WTC11 (cell line): Measurements from ENCODE around the gene SMARCE1. TPM values are rescaled to one million over a fixed set of nuclear protein-coding genes. Genes with fewer than 3 reads are reported as not detected.

ENCODE experiments used
- ATAC-seq: fragments of 200-7000 bp; cut with Tn5 transposase; 2 replicates; pipeline ENCODE4 v1.10.0; 2021; ENCODE audit warnings: mild to moderate bottlenecking, moderate library complexity
- CTCF ChIA-PET: fragments of 300-600 bp; sonication (Branson Sonifier 250); formaldehyde crosslinking; loops from one replicate; lab custom pipeline; 2021; ENCODE audit warnings: antibody characterized with exemption; lab: Charles Lee
- POLR2A ChIA-PET: fragments of 350-600 bp; sonication (Branson Sonifier 250); formaldehyde crosslinking; loops from one replicate; lab custom pipeline; 2021; ENCODE audit warnings: antibody characterized with exemption; lab: Charles Lee
- DNase-seq: peaks from one replicate; pipeline ENCODE4 v3.0.0; 2021; ENCODE audit warnings: low spot score
- H3K27ac Mint-ChIP-seq: 2 replicates; pipeline ENCODE4 v1.8.0; 2021; ENCODE audit warnings: mixed read lengths
- H3K27me3 Mint-ChIP-seq: 2 replicates; pipeline ENCODE4 v1.8.0; 2021; ENCODE audit warnings: low read depth, mild to moderate bottlenecking, moderate library complexity, mixed read lengths
- H3K36me3 Mint-ChIP-seq: 2 replicates; pipeline ENCODE4 v1.8.0; 2021; ENCODE audit warnings: mixed read lengths
- H3K4me1 Mint-ChIP-seq: 2 replicates; pipeline ENCODE4 v1.8.0; 2022; ENCODE audit warnings: mixed read lengths
- H3K4me3 Mint-ChIP-seq: 2 replicates; pipeline ENCODE4 v1.8.0; 2021; ENCODE audit warnings: mild to moderate bottlenecking, moderate library complexity, mixed read lengths
- H3K9me3 Mint-ChIP-seq: 2 replicates; pipeline ENCODE4 v1.8.0; 2021; ENCODE audit warnings: mixed read lengths
- ATF3 ChIP-seq: sonication (generic); formaldehyde crosslinking; conservative IDR thresholded peaks from 2 replicates; pipeline ENCODE4 v1.8.1; 2022; ENCODE audit warnings: mild to moderate bottlenecking, missing genetic modification reagents
- ERG ChIP-seq: fragments of 250-450 bp; sonication (Bioruptor Pico); IDR thresholded peaks from 2 replicates; pipeline ENCODE4 v1.8.0; 2021; ENCODE audit warnings: mild to moderate bottlenecking
- FOXP1 ChIP-seq: sonication (generic); formaldehyde crosslinking; IDR thresholded peaks from 2 replicates; pipeline ENCODE4 v1.8.0; 2022; ENCODE audit warnings: missing genetic modification reagents, mild to moderate bottlenecking, moderate library complexity, borderline replicate concordance
- IRF2 ChIP-seq: sonication (generic); formaldehyde crosslinking; IDR thresholded peaks from 2 replicates; pipeline ENCODE4 v1.8.0; 2022; ENCODE audit warnings: low read depth, missing genetic modification reagents, borderline replicate concordance
- NR1H2 ChIP-seq: sonication (generic); formaldehyde crosslinking; IDR thresholded peaks from 2 replicates; pipeline ENCODE4 v1.9.0; 2021; ENCODE audit warnings: mild to moderate bottlenecking, moderate library complexity, missing genetic modification reagents
- PRDM15 ChIP-seq: sonication (generic); formaldehyde crosslinking; IDR thresholded peaks from 2 replicates; pipeline ENCODE4 v1.8.0; 2022; ENCODE audit warnings: missing genetic modification reagents
- SP1 ChIP-seq: sonication (generic); formaldehyde crosslinking; conservative IDR thresholded peaks from 2 replicates; pipeline ENCODE4 v1.8.1; 2022; ENCODE audit warnings: missing genetic modification reagents
- TEAD1 ChIP-seq: sonication (generic); formaldehyde crosslinking; IDR thresholded peaks from 2 replicates; pipeline ENCODE4 v1.8.0; 2022; ENCODE audit warnings: mild to moderate bottlenecking, missing genetic modification reagents
- ZBTB21 ChIP-seq: sonication (generic); formaldehyde crosslinking; IDR thresholded peaks from 2 replicates; pipeline ENCODE4 v1.8.1; 2023; ENCODE audit warnings: mild to moderate bottlenecking, missing genetic modification reagents, borderline replicate concordance
- ZNF138 ChIP-seq: sonication (generic); formaldehyde crosslinking; conservative IDR thresholded peaks from 2 replicates; pipeline ENCODE4 v1.8.1; 2022; ENCODE audit warnings: mild to moderate bottlenecking, moderate library complexity, missing genetic modification reagents
- ZNF263 ChIP-seq: sonication (generic); formaldehyde crosslinking; IDR thresholded peaks from 2 replicates; pipeline ENCODE4 v1.8.1; 2022; ENCODE audit warnings: low read depth, mild to moderate bottlenecking, moderate library complexity, missing genetic modification reagents
- total RNA-seq: library from RNA; stranded (reverse); gene quantifications from 3 replicates; pipeline ENCODE4 v1.2.3, GENCODE V29; 2021
- TF ChIP-seq, protein P1 (sequence below): fragments of 250-450 bp; sonication (Bioruptor Pico); IDR thresholded peaks from 2 replicates; pipeline ENCODE4 v2.1.2; 2022; ENCODE audit warnings: mild to moderate bottlenecking, moderate library complexity
- TF ChIP-seq, protein P2 (sequence below): sonication (generic); formaldehyde crosslinking; IDR thresholded peaks from 2 replicates; pipeline ENCODE4 v1.8.1; 2023; ENCODE audit warnings: mild to moderate bottlenecking, missing genetic modification reagents
- TF ChIP-seq, protein P3 (sequence below): sonication (generic); formaldehyde crosslinking; IDR thresholded peaks from 2 replicates; pipeline ENCODE4 v1.8.1; 2023; ENCODE audit warnings: mild to moderate bottlenecking, missing genetic modification reagents, moderate library complexity
- TF ChIP-seq, protein P4 (sequence below): fragments of 250-450 bp; sonication (Bioruptor Pico); conservative IDR thresholded peaks from 2 replicates; pipeline ENCODE4 v1.9.0; 2021; ENCODE audit warnings: mild to moderate bottlenecking

Gene SMARCE1
- total RNA-seq, 1 experiment from 2014 or later: 109 TPM

GRCh38 chr17:40672654-40673053 lies 25.0 kb upstream of the SMARCE1 start (continued):
- TF ChIP-seq IRF2 (CRISPR knock-in tag) (no peak), PRDM15 (CRISPR knock-in tag) (no peak), TEAD1 (CRISPR knock-in tag) (no peak), ZNF263 (CRISPR knock-in tag) (no peak), FOXP1 (CRISPR knock-in tag) (no peak)
- TF ChIP-seq, protein P1, sequence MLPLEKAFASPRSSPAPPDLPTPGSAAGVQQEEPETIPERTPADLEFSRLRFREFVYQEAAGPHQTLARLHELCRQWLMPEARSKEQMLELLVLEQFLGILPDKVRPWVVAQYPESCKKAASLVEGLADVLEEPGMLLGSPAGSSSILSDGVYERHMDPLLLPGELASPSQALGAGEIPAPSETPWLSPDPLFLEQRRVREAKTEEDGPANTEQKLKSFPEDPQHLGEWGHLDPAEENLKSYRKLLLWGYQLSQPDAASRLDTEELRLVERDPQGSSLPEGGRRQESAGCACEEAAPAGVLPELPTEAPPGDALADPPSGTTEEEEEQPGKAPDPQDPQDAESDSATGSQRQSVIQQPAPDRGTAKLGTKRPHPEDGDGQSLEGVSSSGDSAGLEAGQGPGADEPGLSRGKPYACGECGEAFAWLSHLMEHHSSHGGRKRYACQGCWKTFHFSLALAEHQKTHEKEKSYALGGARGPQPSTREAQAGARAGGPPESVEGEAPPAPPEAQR (CRISPR knock-in tag): no peak
- TF ChIP-seq, all 79 proteins: peak for 0

GRCh38 chr17:40671282-40671681 lies 23.7 kb upstream of the SMARCE1 start:
- Mint-ChIP-seq H3K27me3 (no peaks in the 10 kb centered on the region; the same call in 1 of the 2 replicates), H3K36me3 (no peaks in the 10 kb centered on the region), H3K27ac (no peak overlapping the region), H3K4me3 (no peak overlapping the region), H3K9me3 (no peaks in the 10 kb centered on the region), H3K4me1 (peaks cover 13% of the 10 kb centered on the region)
- ATAC-seq (no peak), DNase-seq (no peak)
- POLR2A ChIA-PET: no interaction called here
- CTCF ChIA-PET: interaction anchor here (1.3 kb wide), 1 partner anchor 51 kb away, joined by 4 read pairs; no protein-coding TSS in a partner anchor
- TF ChIP-seq, protein P2, sequence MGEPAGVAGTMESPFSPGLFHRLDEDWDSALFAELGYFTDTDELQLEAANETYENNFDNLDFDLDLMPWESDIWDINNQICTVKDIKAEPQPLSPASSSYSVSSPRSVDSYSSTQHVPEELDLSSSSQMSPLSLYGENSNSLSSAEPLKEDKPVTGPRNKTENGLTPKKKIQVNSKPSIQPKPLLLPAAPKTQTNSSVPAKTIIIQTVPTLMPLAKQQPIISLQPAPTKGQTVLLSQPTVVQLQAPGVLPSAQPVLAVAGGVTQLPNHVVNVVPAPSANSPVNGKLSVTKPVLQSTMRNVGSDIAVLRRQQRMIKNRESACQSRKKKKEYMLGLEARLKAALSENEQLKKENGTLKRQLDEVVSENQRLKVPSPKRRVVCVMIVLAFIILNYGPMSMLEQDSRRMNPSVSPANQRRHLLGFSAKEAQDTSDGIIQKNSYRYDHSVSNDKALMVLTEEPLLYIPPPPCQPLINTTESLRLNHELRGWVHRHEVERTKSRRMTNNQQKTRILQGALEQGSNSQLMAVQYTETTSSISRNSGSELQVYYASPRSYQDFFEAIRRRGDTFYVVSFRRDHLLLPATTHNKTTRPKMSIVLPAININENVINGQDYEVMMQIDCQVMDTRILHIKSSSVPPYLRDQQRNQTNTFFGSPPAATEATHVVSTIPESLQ (CRISPR knock-in tag): no peak
- TF ChIP-seq, protein P3, sequence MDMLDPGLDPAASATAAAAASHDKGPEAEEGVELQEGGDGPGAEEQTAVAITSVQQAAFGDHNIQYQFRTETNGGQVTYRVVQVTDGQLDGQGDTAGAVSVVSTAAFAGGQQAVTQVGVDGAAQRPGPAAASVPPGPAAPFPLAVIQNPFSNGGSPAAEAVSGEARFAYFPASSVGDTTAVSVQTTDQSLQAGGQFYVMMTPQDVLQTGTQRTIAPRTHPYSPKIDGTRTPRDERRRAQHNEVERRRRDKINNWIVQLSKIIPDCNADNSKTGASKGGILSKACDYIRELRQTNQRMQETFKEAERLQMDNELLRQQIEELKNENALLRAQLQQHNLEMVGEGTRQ (CRISPR knock-in tag): no peak
- TF ChIP-seq, protein P4, sequence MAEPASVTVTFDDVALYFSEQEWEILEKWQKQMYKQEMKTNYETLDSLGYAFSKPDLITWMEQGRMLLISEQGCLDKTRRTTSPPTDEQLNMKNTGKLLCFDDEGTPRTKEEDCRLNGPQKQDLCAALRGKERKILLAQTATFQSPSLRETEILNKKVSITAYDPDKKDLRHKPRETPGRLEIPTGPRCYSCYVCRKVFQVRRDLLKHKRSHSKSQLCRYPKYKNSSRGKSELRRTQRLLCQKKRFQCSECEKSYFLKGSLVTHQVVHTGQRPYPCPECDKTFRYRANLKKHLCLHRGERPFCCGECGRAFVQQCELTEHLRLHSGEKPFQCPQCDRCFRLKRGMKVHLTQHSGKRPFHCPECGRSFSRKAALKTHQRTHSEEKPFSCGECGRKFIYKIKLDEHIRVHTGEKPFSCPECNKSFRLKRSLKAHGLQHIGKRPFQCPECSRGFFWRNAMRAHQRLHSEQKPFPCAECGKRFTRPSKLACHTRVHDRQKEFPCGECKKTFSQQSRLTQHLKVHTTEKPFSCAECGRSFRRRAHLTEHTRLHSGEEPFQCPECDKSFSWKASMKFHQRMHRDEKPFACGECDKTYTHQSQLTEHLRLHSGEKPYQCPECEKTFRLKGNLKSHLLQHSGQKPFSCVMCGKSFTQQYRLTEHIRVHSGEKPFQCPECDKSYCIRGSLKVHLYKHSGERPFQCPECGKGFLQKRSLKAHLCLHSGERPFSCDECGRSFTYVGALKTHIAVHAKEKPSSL: no peak
- TF ChIP-seq SP1 (CRISPR knock-in tag): no peak
- no peak for TF ChIP-seq PRDM15 (CRISPR knock-in tag)
- no peak for TF ChIP-seq ATF3
- no peak for TF ChIP-seq ZNF138
- no peak for TF ChIP-seq NR1H2
- no peak for TF ChIP-seq ERG
- TF ChIP-seq FOXP1 (CRISPR knock-in tag): no peak
- TF ChIP-seq ZBTB21 (CRISPR knock-in tag): no peak
